ENCODE data around the gene DPH1. TPM values are rescaled to one million over a fixed set of nuclear protein-coding genes. Genes with fewer than 3 reads are reported as not detected.

Gene DPH1
- polyA plus RNA-seq, 1 of the 3 experiments (the other 2 are of a cell fraction) = 36.2 TPM

- no peaks in the 10 kb centered on the region for H3K79me2 ChIP-seq (ENCODE audit: insufficient read depth)
- no peaks in the 10 kb centered on the region for H4K20me1 ChIP-seq (ENCODE audit: insufficient read depth)
- no peak overlapping the region for H3K9ac ChIP-seq
- WGBS (ENCODE audit: low lambda C conversion rate) = 97% methylated on average over 86 of the region's 98 CpGs
- H3K9me3 ChIP-seq = no peaks in the 10 kb centered on the region
- no peak overlapping the region for H2AFZ ChIP-seq (ENCODE audit: low read depth)
- no peak overlapping the region for H3K4me2 ChIP-seq
- no peak overlapping the region for H3K27ac ChIP-seq (ENCODE audit: low read depth in 2 of 2, low read length in 1 of 2)
- H3K4me1 ChIP-seq (ENCODE audit: control insufficient read depth in 1 of 2, insufficient read depth in 2 of 2, low read depth in 1 of 2, low read length in 1 of 2) = peaks cover 8 to 18% of the 10 kb centered on the region in 2 experiments; a peak in 3 of 4 replicates
- ChIA-PET CTCF (interaction anchor here (0.6 to 8.0 kb wide), 15 partner anchors 10 to 195 kb away, joined by 3 to 185 read pairs (median 4); no protein-coding TSS in a partner anchor), POLR2A (no interaction called here)
- H3K9me2 ChIP-seq = no peaks in the 10 kb centered on the region
- H3F3A ChIP-seq (replicated peaks; ENCODE audit: insufficient read depth) = peaks cover 12% of the 10 kb centered on the region
- H3K4me3 ChIP-seq (ENCODE audit: low read depth in 2 of 2, low read length in 1 of 2) = no peak overlapping the region; a peak in 1 of 4 replicates
- peaks cover 0 to 19% of the 10 kb centered on the region in 2 experiments for H3K36me3 ChIP-seq (replicated peaks in 1 of 2; ENCODE audit: control insufficient read depth in 1 of 2, insufficient read depth in 2 of 2, low read length in 1 of 2)
- H3K27me3 ChIP-seq (ENCODE audit: insufficient read depth) = no peaks in the 10 kb centered on the region
- DNase-seq = no peak
- TF ChIP-seq TEAD4 (IDR thresholded peaks at IDR 0.05; ENCODE audit: borderline replicate concordance, insufficient read depth) = no peak
- TF ChIP-seq SIN3A (IDR thresholded peaks at IDR 0.05; ENCODE audit: borderline replicate concordance, low read depth, low read length) = no peak
- no peak for TF ChIP-seq YY1 (IDR thresholded peaks at IDR 0.05; ENCODE audit: low read depth)
- TF ChIP-seq IRF3 (IDR thresholded peaks at IDR 0.05; ENCODE audit: low read depth, low read length) = no peak
- TF ChIP-seq RCOR1 (IDR thresholded peaks at IDR 0.05; ENCODE audit: low read length) = no peak
- TF ChIP-seq EP300 (IDR thresholded peaks at IDR 0.05; ENCODE audit: borderline replicate concordance in 1 of 2, low read depth in 1 of 2, low read length in 1 of 2) = no peak
- no peak for TF ChIP-seq ELF1 (IDR thresholded peaks at IDR 0.05)
- no peak for TF ChIP-seq MEF2A (IDR thresholded peaks at IDR 0.05; ENCODE audit: borderline replicate concordance, low read depth)
- TF ChIP-seq GABPA (IDR thresholded peaks at IDR 0.05; ENCODE audit: low read depth) = no peak
- TF ChIP-seq GATA2 (CRISPR knock-in tag; IDR thresholded peaks at IDR 0.05) = no peak
- no peak for TF ChIP-seq CHD2 (IDR thresholded peaks at IDR 0.05; ENCODE audit: low read length, partially characterized antibody)
- TF ChIP-seq TAF1 (IDR thresholded peaks at IDR 0.05; ENCODE audit: borderline replicate concordance, low read depth, low read length) = no peak
- TF ChIP-seq NFIC (IDR thresholded peaks at IDR 0.05; ENCODE audit: borderline replicate concordance) = no peak
- TF ChIP-seq MXI1 (IDR thresholded peaks at IDR 0.05; ENCODE audit: low read depth, low read length) = no peak
Measured at GRCh38 chr17:2057760-2058585, 28.0 kb downstream of the DPH1 start.

All from SK-N-SH (cell line).